Transverse colon (tissue), 4 donors: ENCODE data around the gene DNAJC6. TPM values are rescaled to one million over a fixed set of nuclear protein-coding genes. Genes with fewer than 3 reads are reported as not detected.
A peak's percentile ranks its signal among the peaks of the same experiment; 100 is the strongest.

Experiments
- DNase-seq: peaks from one replicate; pipeline ENCODE4 v3.0.0-alpha.2; 2019
- H3K27ac ChIP-seq, 4 donors: fragments of 200-600 bp; sonication (generic); 2 replicates each; pipeline ENCODE4 v1.5.1; 2016 to 2018; ENCODE audit warnings: inconsistent platforms in 4 of 4
- H3K27me3 ChIP-seq: fragments of 200-600 bp; sonication (generic); 2 replicates; pipeline ENCODE4 v1.5.1; 2017; ENCODE audit warnings: inconsistent platforms
- H3K36me3 ChIP-seq, 4 donors: fragments of 200-600 bp; sonication (generic); 2 replicates each; pipeline ENCODE4 v1.5.1; 2017 to 2019; ENCODE audit warnings: inconsistent platforms in 4 of 4
- H3K4me1 ChIP-seq, 4 donors: fragments of 200-600 bp; sonication (generic); 2 replicates each; pipeline ENCODE4 v1.5.1; 2017 to 2020; ENCODE audit warnings: inconsistent platforms in 4 of 4
- H3K4me3 ChIP-seq, 4 donors: fragments of 200-600 bp; sonication (generic); 1 replicate in 1 of 4; 2 replicates in 3 of 4; pipeline versions ENCODE4 v1.5.1 to v1.6.1; 2017 to 2019; ENCODE audit warnings: inconsistent platforms in 4 of 4
- H3K9me3 ChIP-seq, 2 donors: fragments of 200-600 bp; sonication (generic); 2 replicates each; pipeline ENCODE4 v1.5.1; 2017 to 2019; ENCODE audit warnings: inconsistent platforms in 2 of 2
- CTCF ChIP-seq, 5 experiments: fragments of 200-600 bp in 3 of 5; fragments of 450-650 bp in 2 of 5; sonication (generic) in 3 of 5; IDR thresholded peaks; 1 replicate in 2 of 5; 2 replicates in 3 of 5; pipeline ENCODE4 v1.5.1; 2016 to 2017; ENCODE audit warnings: antibody characterized with exemption in 5 of 5, inconsistent platforms in 3 of 5, mild to moderate bottlenecking in 2 of 5, moderate library complexity in 1 of 5
- EP300 ChIP-seq: sonication (generic); formaldehyde crosslinking; IDR thresholded peaks from one replicate; pipeline ENCODE4 v1.6.1; 2017; ENCODE audit warnings: antibody characterized with exemption, low read depth
- POLR2A ChIP-seq: fragments of 450-650 bp; IDR thresholded peaks from one replicate; pipeline ENCODE4 v1.6.1; 2016; ENCODE audit warnings: antibody characterized with exemption, mild to moderate bottlenecking, moderate library complexity
- POLR2AphosphoS5 ChIP-seq, 3 donors: sonication (generic); formaldehyde crosslinking; IDR thresholded peaks; one replicate each; pipeline ENCODE4 v1.6.1; 2016; ENCODE audit warnings: antibody characterized with exemption in 3 of 3
- WGBS, 2 donors: methylation state at CpG; one replicate each; pipeline ENCODE4 v1.1.5; 2018; ENCODE audit warnings: low coverage in 1 of 2; 5-methylcytosine and 5-hydroxymethylcytosine counted together
- in situ Hi-C, 4 donors: fragments of 200-750 bp; cut with MboI; loops; one replicate each; pipeline versions ENCODE4 v1.15.0 to v1.15.1; 2017; ENCODE audit warnings: low sequenced_read_pairs in 3 of 4, low pct_ligation_motif_present in 1 of 4, low pct_unique_long_range_greater_than_20kb in 1 of 4
- intact Hi-C: fragments of 100-400 bp; cut with DNase I; formaldehyde crosslinking; loops from one replicate; pipeline ENCODE4 v1.15.1; 2023; ENCODE audit warnings: low total_unique reads
- total RNA-seq, 4 donors: library from RNA; depleted of rRNA; stranded (reverse); fragments of >200 nt; gene quantifications; one replicate each; pipeline ENCODE4 v1.1.0, GENCODE V29; 2016

Gene DNAJC6
- 1 to 10 TPM in 3 of 4 donors, under 1 TPM in 1; 0.40 to 2.7 (median 1.7) TPM for total RNA-seq

GRCh38 chr1:65309304-65310077 lies at the start of gene DNAJC6:
TSS of gene DNAJC6 (plus strand) at chr1:65309543. CDS start at chr1:65309746, 203 bp downstream.
- intact Hi-C loops (no loop called here), in situ Hi-C loops (no loop called here)
- WGBS, 2 donors = 9 to 30% methylated on average over 6 to 60 of the region's 75 CpGs
- Histone ChIP-seq H3K4me3 (peak within 1 kb of the TSS in 3 of 4 donors; percentile 29 to 47 (median 30)), H3K27ac (peak within 1 kb of the TSS in 1 of 4 donors; percentile 19), H3K36me3 (no peaks in the 10 kb centered on the region), H3K4me1 (peaks cover 4 to 18% (median 12%) of the 10 kb centered on the region in 4 donors), H3K27me3 (peaks cover 60% of the 10 kb centered on the region), H3K9me3 (no peaks in the 10 kb centered on the region)
- no peak for TF ChIP-seq EP300
- no peak for TF ChIP-seq POLR2AphosphoS5 (IDR thresholded peaks at IDR 0.05)
- TF ChIP-seq POLR2A = no peak
- no peak for TF ChIP-seq CTCF (IDR thresholded peaks at IDR 0.05)
- DNase-seq = peak; percentile 66

GRCh38 chr1:65259816-65260215 lies 49.5 kb upstream of the DNAJC6 start:
- TF ChIP-seq POLR2AphosphoS5 (IDR thresholded peaks at IDR 0.05) (no peak), EP300 (no peak), POLR2A (no peak), CTCF (IDR thresholded peaks at IDR 0.05) (no peak)
- Histone ChIP-seq H3K27me3 (peaks cover 15% of the 10 kb centered on the region), H3K9me3 (no peaks in the 10 kb centered on the region), H3K36me3 (no peaks in the 10 kb centered on the region), H3K4me1 (peaks cover 0 to 12% (median 7%) of the 10 kb centered on the region in 4 donors), H3K4me3 (no peak overlapping the region), H3K27ac (no peak overlapping the region)
- no peak for DNase-seq
- in situ Hi-C loops (loop anchor here in 1 of 4 donors (25.0 kb wide), 1 partner anchor 977 kb away; no protein-coding TSS in a partner anchor), intact Hi-C loops (no loop called here)
- 57% methylated on average over 3 of the region's 3 CpGs for WGBS, 2 donors

GRCh38 chr1:65260851-65261473 lies 48.4 kb upstream of the DNAJC6 start:
- peaks cover 0 to 15% (median 10%) of the 10 kb centered on the region in 4 donors for H3K4me1 ChIP-seq
- H3K36me3 ChIP-seq = no peaks in the 10 kb centered on the region
- in situ Hi-C loops = loop anchor here in 1 of 4 donors (25.0 kb wide), 1 partner anchor 976 kb away; no protein-coding TSS in a partner anchor
- no peak overlapping the region for H3K4me3 ChIP-seq
- H3K27me3 ChIP-seq = peaks cover 19% of the 10 kb centered on the region
- TF ChIP-seq CTCF (IDR thresholded peaks at IDR 0.05) (no peak), EP300 (no peak), POLR2AphosphoS5 (IDR thresholded peaks at IDR 0.05) (no peak), POLR2A (no peak)
- intact Hi-C loops = no loop called here
- no peaks in the 10 kb centered on the region for H3K9me3 ChIP-seq
- WGBS, 2 donors = 65 to 72% methylated on average over 3 to 4 of the region's 4 CpGs
- no peak for DNase-seq
- no peak overlapping the region for H3K27ac ChIP-seq

- intact Hi-C loops = no loop called here
- TF ChIP-seq POLR2A (no peak), POLR2AphosphoS5 (IDR thresholded peaks at IDR 0.05) (no peak), EP300 (no peak)
- 97 to 100% methylated on average over 1 of the region's 1 CpG for WGBS, 2 donors
Measured at GRCh38 chr1:65263286-65263685, 46.1 kb upstream of the DNAJC6 start.

More at GRCh38 chr1:65263286-65263685, 46.1 kb upstream of the DNAJC6 start:
- peaks cover 0 to 17% (median 12%) of the 10 kb centered on the region in 4 donors for H3K4me1 ChIP-seq
- no peak for DNase-seq
- no peak overlapping the region for H3K4me3 ChIP-seq
- H3K9me3 ChIP-seq = no peaks in the 10 kb centered on the region
- no peak overlapping the region for H3K27ac ChIP-seq
- H3K36me3 ChIP-seq = no peaks in the 10 kb centered on the region
- in situ Hi-C loops = loop anchor here in 1 of 4 donors (25.0 kb wide), 1 partner anchor 974 kb away; no protein-coding TSS in a partner anchor
- peaks cover 33% of the 10 kb centered on the region for H3K27me3 ChIP-seq
